IPS-18a (cell line): ENCODE results near the gene PRR33.

Experiments
- H3K27ac ChIP-seq: one replicate; pipeline ENCODE4 v1.5.1; 2013; ENCODE audit warnings: low read length
- H3K27me3 ChIP-seq: one replicate; pipeline ENCODE4 v1.6.1; 2013; ENCODE audit warnings: mild to moderate bottlenecking, low read length; ENCODE audit not compliant: control insufficient read depth, insufficient read depth
- H3K36me3 ChIP-seq: one replicate; pipeline ENCODE4 v1.6.1; 2013; ENCODE audit warnings: low read depth, low read length; ENCODE audit not compliant: control insufficient read depth
- H3K4me1 ChIP-seq: one replicate; pipeline ENCODE4 v1.6.1; 2013; ENCODE audit warnings: low read depth, low read length; ENCODE audit not compliant: control insufficient read depth
- H3K4me3 ChIP-seq: one replicate; pipeline ENCODE4 v1.5.1; 2013; ENCODE audit warnings: low read length
- H3K9ac ChIP-seq: one replicate; pipeline ENCODE4 v1.6.1; 2013; ENCODE audit warnings: mild to moderate bottlenecking, low read length, moderate library complexity
- H3K9me3 ChIP-seq: one replicate; pipeline ENCODE4 v1.6.1; 2013; ENCODE audit warnings: low read depth, low read length; ENCODE audit not compliant: control insufficient read depth

The PRR33 gene

DNA sequence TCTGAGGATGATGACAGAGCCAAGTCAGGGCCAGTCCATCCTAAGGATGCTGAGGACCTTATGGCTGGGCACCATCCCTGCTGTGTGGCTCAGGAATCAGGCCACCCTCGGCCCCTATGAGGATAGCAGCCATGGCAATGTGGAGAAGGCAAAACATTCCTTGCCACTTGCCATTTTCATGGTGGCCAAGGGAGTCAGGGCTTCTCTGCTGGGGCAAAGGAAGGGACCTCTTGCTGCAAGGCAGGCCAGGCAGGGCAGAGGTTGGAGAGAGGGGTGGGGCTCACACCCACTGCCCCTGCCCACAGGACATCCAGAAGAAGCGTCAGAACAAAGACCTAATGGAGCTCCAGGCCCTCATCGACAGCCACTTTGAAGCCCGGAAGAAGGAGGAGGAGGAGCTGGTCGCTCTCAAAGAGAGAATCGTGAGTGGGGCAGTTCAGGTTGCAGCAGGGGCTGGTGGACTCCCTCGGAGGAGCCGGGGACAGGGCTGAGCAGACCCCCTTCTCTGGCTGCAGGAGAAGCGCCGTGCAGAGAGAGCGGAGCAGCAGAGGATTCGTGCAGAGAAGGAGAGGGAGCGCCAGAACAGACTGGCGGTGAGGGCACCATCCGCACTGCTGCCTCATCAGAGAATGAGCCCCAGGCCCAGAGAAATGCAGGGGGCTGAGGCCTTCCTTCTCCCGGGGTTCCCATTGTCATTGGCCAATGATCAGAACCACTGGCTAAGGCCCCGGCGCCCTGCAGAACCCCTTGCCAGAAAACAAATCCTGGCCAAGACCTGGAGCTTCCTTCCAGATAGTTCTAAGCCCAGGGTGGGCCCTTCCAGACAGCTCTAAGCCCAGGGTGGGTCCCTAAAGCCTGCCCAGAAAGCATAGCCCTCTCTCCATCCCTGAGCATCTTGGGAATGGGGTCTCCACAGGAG lies 42.0 kb upstream of the PRR33 start:
- H3K27ac ChIP-seq, result no peak overlapping the region
- no peaks in the 10 kb centered on the region for H3K27me3 ChIP-seq
- H3K4me1 ChIP-seq, result no peaks in the 10 kb centered on the region
- H3K9me3 ChIP-seq, result no peaks in the 10 kb centered on the region
- H3K4me3 ChIP-seq, result no peak overlapping the region
- H3K9ac ChIP-seq, result no peak overlapping the region
- no peaks in the 10 kb centered on the region for H3K36me3 ChIP-seq

DNA sequence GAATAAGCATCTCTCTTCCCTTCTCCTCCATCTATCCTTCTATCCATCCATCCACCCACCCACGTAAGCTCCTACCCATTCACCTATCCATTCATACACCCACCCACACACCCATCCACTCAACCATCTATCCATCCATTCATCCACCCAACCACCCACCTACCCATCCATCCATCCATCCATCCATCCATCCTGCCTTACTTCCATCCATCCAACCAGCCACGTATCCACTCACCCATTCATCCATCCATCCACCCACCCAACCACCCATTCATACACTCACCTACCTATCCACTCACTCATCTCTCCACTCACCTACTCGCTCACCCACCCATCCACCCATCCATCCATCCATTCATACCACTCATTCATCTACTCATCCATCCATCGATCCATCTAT lies 41.0 kb upstream of the PRR33 start:
- no peaks in the 10 kb centered on the region for H3K36me3 ChIP-seq
- H3K4me1 ChIP-seq, result no peaks in the 10 kb centered on the region
- H3K4me3 ChIP-seq, result no peak overlapping the region
- no peak overlapping the region for H3K27ac ChIP-seq
- H3K9ac ChIP-seq, result no peak overlapping the region
- H3K27me3 ChIP-seq, result no peaks in the 10 kb centered on the region
- H3K9me3 ChIP-seq, result no peaks in the 10 kb centered on the region

- Histone ChIP-seq H3K27me3 (no peaks in the 10 kb centered on the region), H3K27ac (no peak overlapping the region), H3K9ac (no peak overlapping the region), H3K36me3 (no peaks in the 10 kb centered on the region), H3K4me1 (no peaks in the 10 kb centered on the region), H3K4me3 (no peak overlapping the region), H3K9me3 (no peaks in the 10 kb centered on the region)
Observed at GRCh38 chr11:1932105-1932480, 40.4 kb upstream of the PRR33 start.

DNA sequence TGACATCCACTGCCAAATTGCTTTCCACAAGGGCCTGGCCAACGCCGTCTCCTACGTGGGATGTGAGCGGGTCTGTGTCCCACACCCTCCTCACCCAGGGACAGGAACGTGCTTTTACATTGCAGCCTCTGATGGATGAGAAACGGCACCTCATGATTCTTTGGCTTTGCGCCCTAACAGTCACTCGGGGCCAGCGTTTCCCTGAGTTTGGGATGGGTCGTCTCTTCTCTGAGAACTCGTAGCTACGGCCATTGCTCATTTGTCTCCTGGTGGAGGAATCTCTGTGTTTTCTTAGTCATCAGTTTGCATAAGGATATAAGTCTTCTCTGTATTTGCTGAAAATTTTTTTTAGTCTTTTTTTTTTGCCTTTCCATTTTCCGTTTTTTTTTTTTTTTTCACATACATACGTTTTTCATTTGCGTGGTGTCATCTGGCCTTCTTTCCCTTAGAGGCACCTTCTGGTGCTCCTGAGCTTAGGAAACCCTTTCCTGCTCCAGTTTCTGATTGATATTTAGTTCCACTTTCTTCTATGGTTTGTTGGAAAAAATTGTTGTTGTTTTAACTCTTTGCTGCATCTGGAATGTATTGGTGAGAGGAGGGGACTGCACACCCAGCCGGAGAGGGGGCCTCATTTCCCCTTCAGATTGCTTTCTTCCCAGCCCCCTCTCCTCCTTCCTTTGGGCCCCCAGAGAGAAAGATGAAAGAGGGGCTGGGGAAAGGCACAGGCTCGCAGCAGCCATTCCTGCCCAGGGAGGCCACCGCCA lies 39.8 kb upstream of the PRR33 start:
- Histone ChIP-seq H3K4me1 (no peaks in the 10 kb centered on the region), H3K9ac (no peak overlapping the region), H3K27me3 (no peaks in the 10 kb centered on the region), H3K9me3 (no peaks in the 10 kb centered on the region), H3K27ac (no peak overlapping the region), H3K4me3 (no peak overlapping the region), H3K36me3 (no peaks in the 10 kb centered on the region)

DNA sequence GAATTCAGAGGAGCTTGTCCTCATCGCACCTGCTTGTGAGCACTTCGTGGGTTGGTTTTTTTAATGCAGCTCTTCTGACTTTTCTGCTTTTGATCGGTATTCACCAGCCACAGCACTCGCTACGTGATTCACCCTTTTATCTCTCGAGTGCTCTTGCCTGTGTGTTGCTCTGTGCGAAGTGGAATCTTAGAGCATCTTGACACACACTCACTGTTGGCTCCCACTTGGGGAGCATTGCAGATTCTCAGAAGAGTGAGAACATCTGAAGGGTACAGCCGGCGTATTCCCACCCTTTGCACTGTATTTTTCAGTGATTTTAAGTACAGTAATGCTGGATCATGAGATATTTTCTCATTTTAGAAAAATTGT lies 38.8 kb upstream of the PRR33 start:
- no peaks in the 10 kb centered on the region for H3K9me3 ChIP-seq
- H3K36me3 ChIP-seq, result no peaks in the 10 kb centered on the region
- no peak overlapping the region for H3K9ac ChIP-seq
- H3K4me3 ChIP-seq, result no peak overlapping the region
- H3K27ac ChIP-seq, result no peak overlapping the region
- no peaks in the 10 kb centered on the region for H3K4me1 ChIP-seq
- H3K27me3 ChIP-seq, result no peaks in the 10 kb centered on the region

GRCh38 chr11:1929621-1930461 lies 38.1 kb upstream of the PRR33 start:
- no peak overlapping the region for H3K9ac ChIP-seq
- no peaks in the 10 kb centered on the region for H3K27me3 ChIP-seq
- H3K9me3 ChIP-seq, result no peaks in the 10 kb centered on the region

DNA sequence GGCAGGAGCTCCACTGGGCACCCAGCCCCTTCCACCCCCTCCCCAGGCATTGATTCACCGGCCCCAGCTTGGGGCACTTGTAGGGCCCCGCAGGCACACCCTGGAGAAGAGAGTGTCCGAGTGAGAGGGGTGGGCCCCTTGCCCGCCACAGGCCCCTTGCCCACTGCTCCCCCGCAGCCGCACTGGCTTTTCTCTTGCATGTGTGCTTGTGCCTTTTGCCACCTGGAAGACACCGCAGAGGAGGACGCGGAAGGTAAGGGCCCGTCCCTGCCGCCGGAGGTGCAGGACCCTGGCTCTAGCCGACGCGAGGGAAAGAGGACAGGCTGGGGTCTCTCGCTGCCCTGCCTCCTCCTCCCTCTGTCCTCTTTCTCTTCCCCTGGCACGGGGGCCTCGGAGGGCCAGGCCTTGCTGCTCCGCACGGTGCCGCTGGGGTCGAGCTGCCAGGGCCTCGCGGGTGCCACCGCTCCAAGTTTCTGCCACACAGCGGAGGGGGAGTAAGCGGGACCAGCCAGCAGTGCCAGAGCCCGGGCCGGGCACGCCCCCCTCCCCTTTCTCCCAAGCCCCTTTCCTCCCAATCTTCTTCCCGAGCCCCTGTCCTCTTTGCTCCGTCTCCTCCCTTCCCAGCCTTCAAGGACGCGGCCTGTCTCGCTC lies 37.3 kb upstream of the PRR33 start:
- Histone ChIP-seq H3K36me3 (no peaks in the 10 kb centered on the region), H3K4me3 (no peak overlapping the region), H3K27me3 (no peaks in the 10 kb centered on the region), H3K9me3 (no peaks in the 10 kb centered on the region), H3K4me1 (no peaks in the 10 kb centered on the region), H3K27ac (no peak overlapping the region), H3K9ac (no peak overlapping the region)

More at GRCh38 chr11:1929621-1930461, 38.1 kb upstream of the PRR33 start:
- no peaks in the 10 kb centered on the region for H3K36me3 ChIP-seq
- no peak overlapping the region for H3K27ac ChIP-seq
- H3K4me1 ChIP-seq, result no peaks in the 10 kb centered on the region
- H3K4me3 ChIP-seq, result no peak overlapping the region

GRCh38 chr11:1928470-1928890 lies 36.8 kb upstream of the PRR33 start:
- Histone ChIP-seq H3K27me3 (no peaks in the 10 kb centered on the region), H3K36me3 (no peaks in the 10 kb centered on the region), H3K4me1 (no peaks in the 10 kb centered on the region), H3K4me3 (no peak overlapping the region), H3K9ac (no peak overlapping the region), H3K9me3 (no peaks in the 10 kb centered on the region), H3K27ac (no peak overlapping the region)

- Histone ChIP-seq H3K36me3 (no peaks in the 10 kb centered on the region), H3K4me3 (no peak overlapping the region), H3K9me3 (no peaks in the 10 kb centered on the region), H3K27me3 (no peaks in the 10 kb centered on the region), H3K9ac (no peak overlapping the region), H3K27ac (no peak overlapping the region), H3K4me1 (no peaks in the 10 kb centered on the region)
Observed at GRCh38 chr11:1927848-1928469, 36.3 kb upstream of the PRR33 start.

GRCh38 chr11:1927026-1927847 lies 35.5 kb upstream of the PRR33 start:
- no peaks in the 10 kb centered on the region for H3K36me3 ChIP-seq
- no peaks in the 10 kb centered on the region for H3K9me3 ChIP-seq
- H3K9ac ChIP-seq, result no peak overlapping the region
- no peaks in the 10 kb centered on the region for H3K27me3 ChIP-seq
- H3K27ac ChIP-seq, result no peak overlapping the region
- H3K4me1 ChIP-seq, result no peaks in the 10 kb centered on the region
- H3K4me3 ChIP-seq, result no peak overlapping the region
